Thyroid gland (tissue), 4 donors: Measurements from ENCODE around the gene CHST11.

ENCODE experiments used
- CTCF ChIP-seq, 6 experiments: fragments of 200-600 bp in 3 of 6; fragments of 450-650 bp in 3 of 6; sonication (generic) in 3 of 6; IDR thresholded peaks; one replicate each; pipeline ENCODE4 v1.5.1; 2016 to 2019; ENCODE audit warnings: antibody characterized with exemption in 6 of 6, mild to moderate bottlenecking in 2 of 6, inconsistent platforms in 1 of 6, moderate library complexity in 1 of 6
- POLR2A ChIP-seq, 2 donors: fragments of 450-650 bp; IDR thresholded peaks; one replicate each; pipeline ENCODE4 v1.6.1; 2017; ENCODE audit warnings: antibody characterized with exemption in 2 of 2, mild to moderate bottlenecking in 2 of 2, moderate library complexity in 1 of 2

DNA sequence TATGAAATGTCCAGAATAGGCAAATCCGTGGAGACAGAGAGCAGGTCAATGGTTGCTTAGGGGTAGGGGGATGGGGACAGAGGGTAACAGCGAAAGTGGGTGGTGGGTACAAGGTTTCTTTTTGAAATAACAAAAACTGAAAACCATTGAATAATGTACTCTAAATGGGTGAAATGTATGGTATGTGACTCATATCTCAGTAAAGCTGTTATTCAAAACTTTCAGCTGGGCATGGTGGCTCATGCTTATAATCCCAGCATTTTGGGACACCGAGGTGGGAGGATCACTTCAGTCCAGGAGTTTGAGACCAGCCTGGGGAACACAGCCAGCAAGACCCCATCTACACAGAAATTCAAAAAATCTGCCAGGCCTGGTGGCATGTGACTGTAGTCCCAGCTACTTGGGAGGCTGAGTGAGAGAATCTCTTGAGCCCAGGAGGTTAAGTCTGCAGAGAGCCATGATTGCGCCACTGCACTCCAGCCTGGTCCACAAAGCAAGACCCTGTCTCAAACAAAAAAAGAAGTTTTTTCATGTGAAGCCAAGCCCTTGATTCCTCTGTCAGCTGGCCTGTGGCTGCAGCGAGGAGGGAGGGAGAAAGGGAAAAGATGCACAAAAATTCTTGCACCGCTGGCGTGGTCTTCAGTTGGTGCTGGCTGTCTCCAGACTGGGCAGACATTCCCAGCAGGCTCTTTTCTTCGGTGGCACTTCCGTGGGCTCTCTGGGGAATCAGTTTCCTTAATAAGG, 253.1 kb downstream of the CHST11 start:
- no peak for TF ChIP-seq CTCF (IDR thresholded peaks at IDR 0.05)
- no peak for TF ChIP-seq POLR2A (IDR thresholded peaks at IDR 0.05)
